GM18858 (cell line): ENCODE measurements around the gene GUCA1A.
"Not testable (repeated sequence)": the region's sequence is repeated elsewhere in the genome, so short reads cannot be mapped to it uniquely, and the experiment has no call there.

Experiments
- ATAC-seq: cut with Tn5 transposase; IDR thresholded peaks from one replicate; pipeline ENCODE4 v1.9.1; 2021; ENCODE audit not compliant: unreplicated experiment

GUCA1A gene

DNA sequence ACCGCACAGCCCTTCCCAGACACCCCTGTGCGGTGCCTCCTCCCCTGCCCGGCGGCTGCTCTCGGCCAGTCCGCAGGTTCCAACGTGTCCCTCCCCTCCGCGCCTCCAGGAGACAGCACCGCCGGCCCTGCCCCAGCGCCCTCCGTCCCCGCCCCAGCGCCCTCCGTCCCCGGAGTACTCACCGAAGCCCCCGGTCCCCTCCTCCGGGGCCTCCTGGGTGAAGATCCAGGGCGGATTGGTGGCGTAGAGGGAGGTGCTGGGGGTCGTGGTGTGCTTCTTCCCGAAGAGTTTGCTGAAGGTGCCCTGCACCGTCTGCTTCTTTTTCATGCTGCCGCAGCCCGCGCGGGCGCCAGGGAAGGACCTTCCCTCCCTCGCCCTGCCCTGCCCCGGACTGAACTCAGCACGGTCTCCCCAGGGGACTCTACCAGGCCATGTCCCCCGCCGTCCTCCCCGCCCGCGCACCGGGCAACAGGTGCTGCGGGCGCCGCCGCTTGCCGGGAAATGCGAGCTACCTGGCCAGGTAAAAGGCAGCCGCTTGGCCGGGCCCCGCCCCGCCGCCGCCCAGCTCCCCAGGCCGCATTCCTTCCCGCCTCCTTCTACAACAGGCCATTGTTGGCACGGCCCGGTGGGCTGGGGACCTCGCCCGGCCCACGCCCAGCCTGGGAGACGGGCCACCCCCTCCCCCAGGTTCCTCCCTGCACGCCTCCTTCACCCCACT lies 30.9 kb upstream of the GUCA1A start, which contains the start of gene C6orf132:
TSS of gene C6orf132 (minus strand) at position 503 of the 718 bp plus-strand sequence. CDS start at position 327, 176 bp downstream.
- no peak for ATAC-seq

- no peak for ATAC-seq
Measured at GRCh38 chr6:42147138-42147562, 26.0 kb upstream of the GUCA1A start.

- ATAC-seq, result no peak
Measured at GRCh38 chr6:42148058-42148457, 25.1 kb upstream of the GUCA1A start.

GRCh38 chr6:42150254-42150653 lies 22.9 kb upstream of the GUCA1A start:
- no peak for ATAC-seq

- ATAC-seq, result no peak
Measured at GRCh38 chr6:42152024-42152423, 21.1 kb upstream of the GUCA1A start.

DNA sequence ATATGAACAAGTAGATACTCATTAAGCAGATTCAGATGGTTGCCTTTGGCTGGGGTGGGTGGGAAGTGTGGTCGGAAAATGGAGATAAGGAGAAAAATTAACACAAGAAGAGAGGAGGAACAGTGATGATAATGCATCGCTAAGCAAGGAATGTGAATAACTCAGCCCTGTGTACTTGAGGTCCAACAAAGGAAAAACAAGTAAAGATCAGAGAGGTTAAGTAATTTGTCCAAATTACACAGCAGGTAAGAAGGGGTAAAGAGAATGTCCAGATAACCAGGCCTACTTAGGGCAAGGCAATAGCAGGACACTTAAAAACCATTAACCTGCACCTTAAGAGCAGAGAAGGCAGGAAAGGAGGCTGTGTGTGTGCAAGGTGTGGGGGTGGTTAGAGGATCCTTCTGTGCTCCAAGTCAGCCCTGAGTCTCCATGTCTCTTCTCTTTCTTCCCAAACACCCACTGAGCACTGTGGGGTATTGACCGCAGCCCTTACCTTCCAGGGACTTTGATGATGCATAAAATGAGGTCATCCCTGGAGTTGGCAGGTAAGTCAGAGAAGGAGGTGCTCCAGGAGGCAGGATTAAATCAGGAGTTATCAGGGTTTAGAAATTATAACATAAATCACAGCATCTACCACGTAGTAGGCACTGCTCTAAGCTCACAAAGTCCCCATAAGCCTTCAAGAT lies 20.5 kb upstream of the GUCA1A start:
- not testable (repeated sequence) for ATAC-seq

GRCh38 chr6:42153921-42154320 lies 19.2 kb upstream of the GUCA1A start:
- ATAC-seq, result no peak

GRCh38 chr6:42154461-42155209 lies 18.5 kb upstream of the GUCA1A start:
- no peak for ATAC-seq

DNA sequence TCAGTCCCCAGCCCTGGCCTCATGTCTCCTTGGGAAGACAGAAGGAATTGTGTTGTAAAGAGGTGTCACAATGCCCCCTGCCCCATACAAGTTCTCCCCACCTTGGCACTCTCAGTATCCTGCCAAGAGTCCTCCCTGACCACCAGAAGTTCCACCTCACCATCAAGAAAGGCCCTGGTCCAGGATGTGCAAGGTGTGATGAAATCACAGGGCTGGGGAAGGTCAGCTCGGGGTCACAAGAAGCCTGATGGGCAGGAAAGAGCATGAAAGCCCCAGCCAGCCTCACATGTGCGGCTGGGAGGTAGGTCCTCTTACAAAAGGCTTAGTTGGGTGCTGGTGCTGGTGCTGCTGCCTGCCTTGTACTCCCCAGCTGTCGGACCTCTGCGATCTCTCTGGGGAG lies 17.9 kb upstream of the GUCA1A start:
- no peak for ATAC-seq

DNA sequence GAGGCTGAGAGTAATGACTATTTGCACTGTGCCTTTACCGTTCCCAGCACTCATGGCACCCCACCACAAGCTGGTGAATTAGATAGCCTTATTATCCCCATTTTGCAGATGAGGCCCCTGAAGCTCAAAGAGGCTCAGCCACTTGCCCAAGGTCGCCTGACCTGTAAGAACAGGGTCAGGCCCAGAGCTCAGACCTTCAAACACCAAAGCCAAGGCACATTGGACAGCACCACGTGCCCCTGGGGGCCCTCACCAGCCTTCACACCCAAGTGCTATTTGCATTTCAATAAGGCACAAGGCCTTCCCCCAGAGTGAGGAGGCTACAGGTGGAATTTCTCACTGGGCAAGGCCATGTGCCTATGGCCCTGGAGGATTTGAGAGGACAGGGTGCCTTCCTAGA lies 16.5 kb upstream of the GUCA1A start:
- no peak for ATAC-seq

GRCh38 chr6:42158011-42158410 lies 15.2 kb upstream of the GUCA1A start:
- ATAC-seq, result no peak

- no peak for ATAC-seq
Measured at GRCh38 chr6:42158631-42159030, 14.5 kb upstream of the GUCA1A start.

DNA sequence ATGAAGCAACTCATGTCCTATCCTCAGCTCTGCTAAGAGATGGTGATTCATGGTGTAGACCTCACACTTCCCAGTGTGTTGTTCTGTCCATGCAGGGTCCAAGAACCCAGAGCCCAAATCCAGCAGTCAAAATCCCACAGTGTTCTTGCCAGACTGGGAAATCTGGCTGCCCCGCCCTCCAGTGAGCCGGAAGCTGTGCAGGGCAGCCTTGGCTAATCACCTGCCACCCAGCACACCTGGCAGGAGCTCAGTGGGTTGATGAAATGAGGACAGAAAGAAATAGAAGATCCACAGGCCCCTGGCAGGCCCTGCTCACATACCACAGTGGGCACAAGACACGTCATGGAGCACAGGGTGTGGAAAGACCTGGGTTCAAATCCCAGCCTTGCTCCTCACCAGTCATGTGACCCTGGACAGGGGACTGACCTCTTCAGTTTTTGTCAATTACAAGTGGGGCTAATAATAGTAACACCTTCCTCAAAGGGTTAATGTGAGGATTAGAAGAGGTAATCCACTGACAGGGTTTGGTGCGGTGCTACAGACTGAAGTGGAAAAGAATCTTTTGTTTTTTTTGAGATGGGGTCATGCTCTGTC lies 13.6 kb upstream of the GUCA1A start:
- ATAC-seq, result no peak

GRCh38 chr6:42162384-42162783 lies 10.8 kb upstream of the GUCA1A start:
- ATAC-seq, result no peak

GRCh38 chr6:42162812-42163211 lies 10.4 kb upstream of the GUCA1A start:
- no peak for ATAC-seq

- no peak for ATAC-seq
Measured at GRCh38 chr6:42163981-42164380, 9.2 kb upstream of the GUCA1A start.

- no peak for ATAC-seq
Measured at GRCh38 chr6:42165016-42165415, 8.1 kb upstream of the GUCA1A start.

DNA sequence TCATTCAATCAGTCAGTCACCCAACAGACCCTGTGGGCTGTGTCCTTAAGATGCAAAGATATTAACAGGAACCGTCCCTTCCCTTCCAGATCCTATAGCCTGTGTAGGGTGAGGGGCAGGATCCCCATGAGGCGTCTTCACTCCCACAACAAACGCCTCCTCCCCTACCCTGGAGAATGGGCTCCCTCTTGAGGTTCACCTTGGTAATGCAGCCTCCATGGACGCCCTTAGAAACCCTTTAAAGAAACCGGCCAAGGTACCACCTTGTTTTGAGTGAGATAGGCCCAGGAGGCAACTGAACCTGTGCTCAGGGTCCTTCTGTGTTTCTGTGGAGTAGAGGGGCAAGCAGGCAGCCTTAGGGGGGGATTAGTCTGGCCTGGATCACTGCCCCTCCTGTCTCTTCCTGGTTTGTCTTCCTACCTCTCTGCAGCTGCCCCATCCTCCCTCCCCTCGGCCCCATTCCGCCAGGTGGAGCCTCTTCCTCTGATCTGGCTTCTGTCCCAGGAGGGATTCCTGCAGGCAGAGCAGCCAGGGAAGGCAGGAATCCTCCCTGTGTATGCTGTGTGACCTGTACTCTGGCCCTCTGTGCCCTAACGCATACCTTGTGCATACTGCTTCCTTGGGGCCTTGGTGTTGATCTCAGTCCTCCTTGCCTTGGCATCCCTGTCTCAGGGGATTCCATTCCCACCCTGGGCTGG lies 6.6 kb upstream of the GUCA1A start:
- no peak for ATAC-seq

DNA sequence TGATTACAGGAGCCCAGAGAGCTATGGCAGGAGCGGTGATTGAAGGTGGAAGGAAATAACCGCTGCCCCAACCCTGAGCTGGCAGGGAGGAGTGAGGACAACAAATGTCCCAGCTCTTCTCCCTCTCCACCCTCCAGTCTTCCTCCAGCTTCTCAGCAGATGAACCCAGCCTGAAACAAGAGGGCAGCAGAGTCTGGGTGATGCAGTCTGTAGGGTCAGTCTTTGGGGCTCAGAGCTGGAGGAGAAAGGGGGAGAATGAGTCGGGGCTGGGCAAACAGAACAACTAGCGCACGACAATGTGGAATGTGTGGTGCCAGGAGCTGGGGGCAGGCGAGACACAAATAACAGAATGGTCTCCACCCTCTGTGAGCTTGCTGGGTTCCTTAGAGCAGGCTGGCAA lies 4.5 kb upstream of the GUCA1A start:
- ATAC-seq, result no peak

DNA sequence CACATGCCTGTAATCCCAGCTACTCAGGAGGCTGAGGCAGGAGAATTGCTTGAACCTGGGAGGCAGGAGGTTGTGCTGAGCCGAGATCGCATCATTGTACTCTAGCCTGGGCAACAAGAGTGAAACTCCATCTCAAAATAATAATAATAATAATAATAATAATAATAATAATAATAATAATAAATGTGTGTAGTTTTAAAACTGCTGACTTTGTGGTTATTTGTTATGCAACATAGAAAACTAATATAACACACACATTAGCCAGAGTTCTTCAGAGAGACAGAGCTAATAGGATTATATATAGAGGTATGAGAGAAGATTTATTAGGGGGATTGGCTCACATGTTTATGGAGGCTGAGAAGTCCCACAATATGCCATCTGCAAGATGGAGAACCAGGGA lies 3.4 kb upstream of the GUCA1A start:
- not testable (repeated sequence) for ATAC-seq
